Duodenal mucosa (tissue), 2 donors: Measurements from ENCODE around the gene EARS2.
"Not testable (repeated sequence)": the region's sequence is repeated elsewhere in the genome, so short reads cannot be mapped to it uniquely, and the experiment has no call there.

Experiments used
- H3K27ac ChIP-seq: one replicate; pipeline ENCODE4 v1.7.0; 2013; ENCODE audit warnings: low read depth, low read length
- H3K27me3 ChIP-seq, 2 donors: one replicate each; pipeline ENCODE4 v1.7.0; 2013; ENCODE audit warnings: low read length in 2 of 2, control low read depth in 1 of 2; ENCODE audit not compliant: insufficient read depth in 2 of 2, control insufficient read depth in 1 of 2
- H3K36me3 ChIP-seq, 2 donors: one replicate each; pipeline ENCODE4 v1.7.0; 2013; ENCODE audit warnings: low read length in 2 of 2, control low read depth in 1 of 2; ENCODE audit not compliant: insufficient read depth in 2 of 2, control insufficient read depth in 1 of 2
- H3K4me1 ChIP-seq, 2 donors: one replicate each; pipeline ENCODE4 v1.7.0; 2013; ENCODE audit warnings: low read length in 2 of 2, control low read depth in 1 of 2; ENCODE audit not compliant: insufficient read depth in 2 of 2, control insufficient read depth in 1 of 2
- H3K4me3 ChIP-seq, 2 donors: one replicate each; pipeline ENCODE4 v1.7.0; 2013; ENCODE audit warnings: low read length in 2 of 2, low read depth in 1 of 2
- H3K9ac ChIP-seq, 2 donors: one replicate each; pipeline ENCODE4 v1.7.0; 2013; ENCODE audit warnings: low read length in 2 of 2, low read depth in 1 of 2
- H3K9me3 ChIP-seq, 2 donors: one replicate each; pipeline ENCODE4 v1.7.0; 2013; ENCODE audit warnings: low read length in 2 of 2, control low read depth in 1 of 2; ENCODE audit not compliant: control insufficient read depth in 1 of 2

The EARS2 gene

DNA sequence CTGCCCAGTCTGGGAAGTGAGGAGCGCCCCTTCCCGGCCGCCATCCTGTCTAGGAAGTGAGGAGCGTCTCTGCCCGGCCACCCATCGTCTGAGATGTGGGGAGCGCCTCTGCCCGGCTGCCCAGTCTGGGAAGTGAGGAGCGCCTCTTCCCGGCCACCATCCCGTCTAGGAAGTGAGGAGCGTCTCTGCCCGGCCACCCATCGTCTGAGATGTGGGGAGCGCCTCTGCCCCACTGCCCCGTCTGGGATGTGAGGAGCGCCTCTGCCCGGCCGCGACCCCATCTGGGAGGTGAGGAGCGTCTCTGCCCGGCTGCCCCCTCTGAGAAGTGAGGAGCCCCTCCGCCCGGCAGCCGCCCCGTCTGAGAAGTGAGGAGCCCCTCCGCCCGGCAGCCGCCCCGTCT is 26.1 kb upstream of the EARS2 start:
- H3K27ac ChIP-seq, H3K27me3 ChIP-seq, H3K9me3 ChIP-seq, H3K4me1 ChIP-seq, H3K9ac ChIP-seq, H3K4me3 ChIP-seq: not testable (repeated sequence)
- H3K36me3 ChIP-seq, result peaks cover 17 to 72% of the 10 kb centered on the region in 2 donors

- H3K4me3 ChIP-seq, result no peak overlapping the region
- H3K27me3 ChIP-seq, result no peaks in the 10 kb centered on the region
- H3K9ac ChIP-seq, result no peak overlapping the region
- no peaks in the 10 kb centered on the region for H3K9me3 ChIP-seq
- no peaks in the 10 kb centered on the region for H3K4me1 ChIP-seq
- peaks cover 17 to 66% of the 10 kb centered on the region in 2 donors for H3K36me3 ChIP-seq
- H3K27ac ChIP-seq, result no peak overlapping the region
Measured at GRCh38 chr16:23581764-23582163, 24.6 kb upstream of the EARS2 start.

- Histone ChIP-seq H3K4me1 (no peaks in the 10 kb centered on the region), H3K9me3 (no peaks in the 10 kb centered on the region), H3K4me3 (no peak overlapping the region), H3K27ac (no peak overlapping the region), H3K9ac (no peak overlapping the region), H3K36me3 (peaks cover 20 to 59% of the 10 kb centered on the region in 2 donors), H3K27me3 (no peaks in the 10 kb centered on the region)
Measured at GRCh38 chr16:23580391-23580790, 23.2 kb upstream of the EARS2 start.

DNA sequence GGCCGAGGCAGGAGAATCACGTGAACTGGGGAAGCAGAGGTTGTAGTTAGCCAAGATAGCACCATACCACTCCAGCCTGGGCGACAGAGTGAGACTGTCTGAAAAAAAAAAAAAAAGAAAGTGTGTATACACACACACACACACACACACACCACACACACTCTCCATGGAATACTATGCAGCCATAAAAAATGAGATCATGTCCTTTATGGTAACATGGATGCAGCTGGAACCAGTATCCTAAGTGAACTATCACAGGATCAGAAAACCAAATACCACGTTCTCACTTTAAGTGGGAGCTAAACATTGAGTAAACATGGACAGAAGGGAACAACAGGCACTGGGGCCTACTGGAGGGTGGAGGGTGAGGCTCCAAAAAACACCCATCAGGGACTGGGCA is 22.2 kb upstream of the EARS2 start:
- Histone ChIP-seq H3K4me1 (no peaks in the 10 kb centered on the region), H3K27ac (no peak overlapping the region), H3K9ac (no peak overlapping the region), H3K4me3 (no peak overlapping the region), H3K9me3 (no peaks in the 10 kb centered on the region), H3K27me3 (no peaks in the 10 kb centered on the region), H3K36me3 (peaks cover 13 to 57% of the 10 kb centered on the region in 2 donors)

DNA sequence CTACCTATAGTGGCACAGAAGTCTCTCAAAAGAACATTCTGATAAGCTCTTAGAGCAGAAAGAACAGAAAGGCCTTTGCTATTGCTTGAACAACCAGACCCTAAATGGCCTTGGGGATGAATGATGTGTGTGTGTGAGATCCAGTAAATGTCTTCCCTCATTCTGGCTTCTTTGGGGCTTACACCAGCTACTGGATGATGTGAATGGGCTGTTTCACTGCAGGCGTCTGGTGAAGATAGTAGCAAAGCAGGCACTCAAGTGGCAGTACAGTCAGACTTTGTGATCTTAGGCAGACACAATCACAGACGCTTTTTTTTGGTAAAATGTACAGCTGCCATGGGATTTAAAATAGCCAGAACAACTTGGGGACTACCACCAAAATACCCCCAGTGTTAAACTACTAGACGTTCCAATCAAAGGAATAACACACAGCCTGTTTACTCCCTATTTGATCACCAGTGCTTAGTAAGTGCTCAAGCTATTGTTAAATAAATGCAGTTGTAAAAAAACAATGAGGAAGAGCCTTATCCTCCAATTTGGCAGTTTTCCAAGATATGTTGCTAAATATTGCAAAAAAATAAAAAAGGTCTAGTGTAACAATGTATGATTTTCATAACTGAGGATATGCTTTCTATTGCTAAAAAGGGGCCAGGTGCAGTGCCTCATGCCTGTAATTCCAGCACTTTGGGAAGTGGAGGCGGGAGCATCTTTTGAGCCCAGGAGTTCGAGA is 21.1 kb upstream of the EARS2 start:
- no peak overlapping the region for H3K9ac ChIP-seq
- H3K36me3 ChIP-seq, result peaks cover 11 to 62% of the 10 kb centered on the region in 2 donors
- no peak overlapping the region for H3K27ac ChIP-seq
- H3K9me3 ChIP-seq, result no peaks in the 10 kb centered on the region
- no peaks in the 10 kb centered on the region for H3K4me1 ChIP-seq
- H3K4me3 ChIP-seq, result no peak overlapping the region
- no peaks in the 10 kb centered on the region for H3K27me3 ChIP-seq

DNA sequence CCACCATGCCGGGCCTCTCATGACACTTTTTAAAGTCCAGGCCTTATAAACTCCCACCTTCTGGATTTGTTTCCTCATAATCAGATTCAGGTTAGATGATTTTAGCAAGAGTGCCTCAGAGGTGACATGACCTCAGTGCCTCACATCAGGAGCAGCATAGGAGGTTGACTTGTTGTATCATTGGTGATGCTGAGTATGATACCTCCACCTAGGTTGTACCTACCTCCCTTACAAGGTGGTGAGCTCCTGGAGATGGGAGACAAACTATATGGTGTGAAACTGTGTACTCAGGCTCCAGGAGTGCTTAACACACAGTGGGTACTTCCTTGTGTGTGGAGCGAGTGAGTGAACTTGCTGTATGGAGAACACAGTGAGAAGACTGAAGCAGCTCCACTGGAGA is 20.3 kb upstream of the EARS2 start:
- Histone ChIP-seq H3K9me3 (no peaks in the 10 kb centered on the region), H3K4me1 (no peaks in the 10 kb centered on the region), H3K27me3 (no peaks in the 10 kb centered on the region), H3K9ac (no peak overlapping the region), H3K27ac (no peak overlapping the region), H3K36me3 (peaks cover 11 to 67% of the 10 kb centered on the region in 2 donors), H3K4me3 (no peak overlapping the region)

DNA sequence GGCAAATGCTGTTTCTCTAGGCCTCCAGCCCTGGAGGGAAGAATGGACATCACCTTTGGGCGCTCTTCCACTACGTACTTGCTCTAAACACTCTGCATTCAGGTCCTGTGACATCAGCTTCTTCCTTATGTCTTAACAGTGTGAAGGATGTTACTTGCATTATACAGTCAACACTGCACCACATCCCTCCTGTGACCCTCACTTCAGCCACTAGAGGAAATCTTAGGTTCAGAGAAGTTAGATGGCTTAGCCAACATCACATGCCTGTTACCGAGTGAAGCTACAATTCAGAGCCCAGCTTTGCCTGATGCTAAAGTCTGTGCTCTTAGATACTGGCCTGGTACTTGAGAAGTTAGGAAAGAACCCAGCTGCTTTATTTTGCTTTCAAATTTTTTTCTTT is 18.7 kb upstream of the EARS2 start:
- no peaks in the 10 kb centered on the region for H3K9me3 ChIP-seq
- H3K36me3 ChIP-seq, result peaks cover 16 to 72% of the 10 kb centered on the region in 2 donors
- no peak overlapping the region for H3K27ac ChIP-seq
- H3K4me1 ChIP-seq, result no peaks in the 10 kb centered on the region
- H3K4me3 ChIP-seq, result no peak overlapping the region
- H3K27me3 ChIP-seq, result no peaks in the 10 kb centered on the region
- no peak overlapping the region for H3K9ac ChIP-seq

DNA sequence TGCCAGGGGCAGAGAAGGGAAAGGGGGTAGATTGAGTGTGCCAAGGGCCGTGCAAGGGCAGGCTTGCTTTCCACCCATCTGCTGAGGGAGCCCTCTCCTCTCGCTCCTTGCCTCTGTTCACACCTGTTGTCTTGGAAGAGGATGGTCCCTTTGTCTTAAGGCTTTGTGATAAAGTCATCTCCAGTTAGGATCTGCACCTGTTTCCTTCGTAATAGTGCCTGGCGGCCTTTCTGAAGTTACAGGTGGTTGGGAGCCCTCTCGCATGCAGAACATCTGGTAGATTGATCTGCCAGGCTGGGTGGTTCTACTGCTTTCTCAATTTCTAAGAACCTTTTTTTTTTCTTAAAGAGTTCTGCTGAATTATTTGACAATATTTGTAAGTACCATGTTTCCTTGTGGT is 16.7 kb upstream of the EARS2 start:
- peaks cover 23 to 72% of the 10 kb centered on the region in 2 donors for H3K36me3 ChIP-seq

GRCh38 chr16:23572394-23572793 is 15.2 kb upstream of the EARS2 start:
- Histone ChIP-seq H3K27ac (no peak overlapping the region), H3K9me3 (no peaks in the 10 kb centered on the region), H3K27me3 (no peaks in the 10 kb centered on the region), H3K4me3 (no peak overlapping the region), H3K4me1 (no peaks in the 10 kb centered on the region), H3K36me3 (peaks cover 25 to 77% of the 10 kb centered on the region in 2 donors), H3K9ac (no peak overlapping the region)

More for the DNA sequence above, 16.7 kb upstream of the EARS2 start:
- H3K4me1 ChIP-seq, result no peaks in the 10 kb centered on the region
- H3K4me3 ChIP-seq, result no peak overlapping the region
- H3K27ac ChIP-seq, result no peak overlapping the region
- H3K27me3 ChIP-seq, result no peaks in the 10 kb centered on the region
- H3K9me3 ChIP-seq, result no peaks in the 10 kb centered on the region
- H3K9ac ChIP-seq, result no peak overlapping the region

- Histone ChIP-seq H3K9me3 (no peaks in the 10 kb centered on the region), H3K27me3 (no peaks in the 10 kb centered on the region), H3K27ac (no peak overlapping the region), H3K4me3 (no peak overlapping the region), H3K4me1 (no peaks in the 10 kb centered on the region), H3K36me3 (peaks cover 30 to 81% of the 10 kb centered on the region in 2 donors), H3K9ac (no peak overlapping the region)
Measured at GRCh38 chr16:23571895-23572294, 14.7 kb upstream of the EARS2 start.
